Kidney epithelial cell (primary cell): ENCODE measurements around the gene MICAL3. TPM values are rescaled to one million over a fixed set of nuclear protein-coding genes. Genes with fewer than 3 reads are reported as not detected.

Experiments used
- DNase-seq: peaks from one replicate; pipeline ENCODE4 v3.0.0-alpha.2; 2010; ENCODE audit warnings: low read depth
- H3K27me3 ChIP-seq: 2 replicates; pipeline ENCODE4 v1.6.0; 2011; ENCODE audit warnings: low read length; ENCODE audit not compliant: control insufficient read depth, insufficient read depth
- H3K36me3 ChIP-seq: 2 replicates; pipeline ENCODE4 v1.5.1; 2011; ENCODE audit warnings: low read length; ENCODE audit not compliant: control insufficient read depth, insufficient read depth
- H3K4me3 ChIP-seq: 2 replicates; pipeline ENCODE4 v1.5.1; 2011; ENCODE audit warnings: low read depth, mild to moderate bottlenecking, control low read depth, low read length
- CTCF ChIP-seq: IDR thresholded peaks from 2 replicates; pipeline ENCODE4 v1.5.1; 2011; ENCODE audit warnings: mild to moderate bottlenecking, moderate library complexity, low read length, control low read depth, inconsistent platforms; ENCODE audit not compliant: insufficient read depth, poor library complexity, severe bottlenecking
- total RNA-seq: library from RNA; depleted of rRNA; stranded (reverse); fragments of >200 nt; gene quantifications from 2 replicates; pipeline ENCODE4 v1.2.3, GENCODE V29; 2015

Gene MICAL3
- total RNA-seq, 1 donor from 2014 or later, result 38.9 TPM

DNA sequence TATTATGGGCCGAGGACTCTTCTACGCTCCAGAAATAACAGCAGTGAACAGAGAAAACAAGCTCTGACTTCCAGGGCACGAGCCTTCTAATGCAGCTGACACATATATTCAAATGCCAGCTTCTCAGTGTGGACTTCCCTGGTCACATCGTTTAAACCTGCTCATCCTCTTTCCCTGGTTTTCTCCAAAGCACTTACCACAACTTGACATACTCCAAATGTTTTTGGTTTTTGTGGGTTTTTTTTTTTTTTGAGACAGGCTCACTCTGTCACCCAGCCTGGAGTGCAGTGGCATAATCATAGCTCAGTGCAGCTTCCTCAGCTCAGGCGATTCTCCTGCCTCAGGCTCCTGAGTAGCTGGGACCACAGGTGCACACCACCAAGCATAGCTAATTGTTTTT lies 105.5 kb downstream of the MICAL3 start:
- TF ChIP-seq CTCF, result no peak
- DNase-seq, result peak; percentile 37
- Histone ChIP-seq H3K4me3 (no peak overlapping the region), H3K27me3 (no peaks in the 10 kb centered on the region), H3K36me3 (no peaks in the 10 kb centered on the region)

- no peak for TF ChIP-seq CTCF
- Histone ChIP-seq H3K4me3 (no peak overlapping the region), H3K36me3 (no peaks in the 10 kb centered on the region), H3K27me3 (no peaks in the 10 kb centered on the region)
- DNase-seq, result no peak
Measured at GRCh38 chr22:17917490-17917983, 106.8 kb downstream of the MICAL3 start.

GRCh38 chr22:17916226-17916889 lies 108.0 kb downstream of the MICAL3 start:
- no peaks in the 10 kb centered on the region for H3K36me3 ChIP-seq
- no peak overlapping the region for H3K4me3 ChIP-seq
- no peak for DNase-seq
- no peaks in the 10 kb centered on the region for H3K27me3 ChIP-seq
- TF ChIP-seq CTCF, result no peak

DNA sequence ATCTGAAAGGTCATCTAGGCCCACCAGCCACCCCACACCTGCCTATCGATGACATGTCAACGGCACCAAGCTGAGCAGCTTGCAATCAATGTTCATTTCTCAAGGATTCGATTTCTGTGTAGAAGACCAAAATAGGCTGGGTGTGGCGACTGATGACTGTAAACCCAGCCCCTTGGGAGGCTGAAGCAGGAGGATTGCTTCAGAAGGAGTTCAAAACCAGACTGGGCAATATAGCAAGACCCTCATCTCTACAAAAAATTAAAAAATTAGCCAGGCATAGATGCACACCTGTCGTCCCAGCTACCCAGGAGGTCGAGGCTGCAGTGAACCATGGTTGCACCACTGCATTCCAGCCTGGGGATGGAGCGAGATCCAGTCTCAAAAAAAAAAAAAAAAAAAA lies 108.7 kb downstream of the MICAL3 start:
- Histone ChIP-seq H3K36me3 (no peaks in the 10 kb centered on the region), H3K4me3 (no peak overlapping the region), H3K27me3 (no peaks in the 10 kb centered on the region)
- no peak for TF ChIP-seq CTCF
- no peak for DNase-seq

- no peak for DNase-seq
- no peak for TF ChIP-seq CTCF
- no peak overlapping the region for H3K4me3 ChIP-seq
- H3K27me3 ChIP-seq, result no peaks in the 10 kb centered on the region
- H3K36me3 ChIP-seq, result no peaks in the 10 kb centered on the region
Measured at GRCh38 chr22:17915188-17915587, 109.2 kb downstream of the MICAL3 start.

DNA sequence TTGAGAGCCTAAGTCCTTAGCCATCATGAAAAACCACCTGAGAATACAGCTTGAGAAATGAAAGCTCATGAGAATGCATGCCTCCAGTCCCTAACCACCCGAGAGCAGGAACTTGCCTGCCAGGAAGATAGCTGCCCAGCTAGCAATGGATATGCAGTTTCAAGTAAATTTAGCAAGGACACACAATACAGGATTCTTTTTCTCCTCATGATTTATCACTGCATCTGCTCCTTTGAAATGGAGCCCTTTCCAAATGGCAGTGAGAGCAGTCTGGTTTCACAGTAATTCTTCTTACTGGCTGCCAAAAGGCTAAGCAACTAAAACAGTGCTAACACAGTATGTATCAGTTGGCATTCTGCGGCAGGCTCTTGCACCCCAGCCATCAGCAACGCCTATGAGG lies 109.9 kb downstream of the MICAL3 start:
- no peak for DNase-seq
- H3K27me3 ChIP-seq, result no peaks in the 10 kb centered on the region
- no peaks in the 10 kb centered on the region for H3K36me3 ChIP-seq
- no peak overlapping the region for H3K4me3 ChIP-seq
- no peak for TF ChIP-seq CTCF
